ENCODE data around the gene CALHM3.

Gene CALHM3

DNA sequence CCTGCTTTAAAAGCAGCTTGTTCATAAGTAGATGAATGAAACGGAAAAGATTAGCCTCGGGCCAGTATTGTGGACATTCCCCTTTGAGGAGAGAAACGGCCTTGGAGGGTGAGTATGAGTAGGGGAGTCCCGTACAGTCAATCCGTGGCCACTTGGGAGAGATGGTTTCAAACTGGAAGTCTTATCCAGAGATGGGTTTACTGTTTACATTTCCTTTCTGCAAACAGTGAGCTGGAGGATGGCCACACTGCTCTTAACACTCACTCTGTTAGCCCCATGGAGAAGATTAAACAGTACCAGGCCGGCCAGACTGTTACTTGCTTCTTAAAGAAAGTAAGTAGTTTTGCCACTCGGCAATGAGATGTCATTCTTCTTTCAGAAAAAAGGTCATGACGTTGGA is 47.1 kb downstream of the CALHM3 start:
- Histone ChIP-seq H3K4me3 (replicated peaks; ENCODE audit: low read depth, low read length) (no peak overlapping the region), H3K27me3 (replicated peaks; ENCODE audit: control insufficient read depth, insufficient read depth, low read length) (no peaks in the 10 kb centered on the region), H3K36me3 (ENCODE audit: control insufficient read depth, insufficient read depth, low read length) (peaks cover 41% of the 10 kb centered on the region)
- no peak for TF ChIP-seq CTCF (IDR thresholded peaks at IDR 0.05; ENCODE audit: insufficient read depth, low read length, poor library complexity, severe bottlenecking)
- no peak for DNase-seq (ENCODE audit: extremely low read depth, insufficient read length)

DNA sequence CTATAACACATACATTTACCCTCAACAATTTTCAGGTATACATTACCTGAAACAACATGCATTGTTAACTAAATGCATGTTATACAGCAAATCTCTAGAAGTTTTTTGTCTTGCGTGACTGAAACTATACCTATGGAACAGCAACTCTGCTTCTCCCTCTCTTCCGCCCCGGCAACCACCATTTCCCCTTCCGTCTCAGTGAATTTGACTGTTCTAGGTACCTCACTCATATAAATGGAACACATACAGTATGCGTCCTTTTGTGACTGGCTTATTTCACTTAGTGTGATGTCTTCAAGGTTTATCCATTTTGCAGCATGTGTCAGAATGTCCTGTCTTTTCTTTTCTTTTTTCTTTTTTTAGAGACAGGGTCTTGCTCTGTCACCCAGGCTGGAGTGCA is 49.4 kb downstream of the CALHM3 start:
- H3K27me3 ChIP-seq (replicated peaks; ENCODE audit: control insufficient read depth, insufficient read depth, low read length), result no peaks in the 10 kb centered on the region
- DNase-seq (ENCODE audit: extremely low read depth, insufficient read length), result no peak
- H3K4me3 ChIP-seq (replicated peaks; ENCODE audit: low read depth, low read length), result no peak overlapping the region
- no peak for TF ChIP-seq CTCF (IDR thresholded peaks at IDR 0.05; ENCODE audit: insufficient read depth, low read length, poor library complexity, severe bottlenecking)
- peaks cover 36% of the 10 kb centered on the region for H3K36me3 ChIP-seq (ENCODE audit: control insufficient read depth, insufficient read depth, low read length)

DNA sequence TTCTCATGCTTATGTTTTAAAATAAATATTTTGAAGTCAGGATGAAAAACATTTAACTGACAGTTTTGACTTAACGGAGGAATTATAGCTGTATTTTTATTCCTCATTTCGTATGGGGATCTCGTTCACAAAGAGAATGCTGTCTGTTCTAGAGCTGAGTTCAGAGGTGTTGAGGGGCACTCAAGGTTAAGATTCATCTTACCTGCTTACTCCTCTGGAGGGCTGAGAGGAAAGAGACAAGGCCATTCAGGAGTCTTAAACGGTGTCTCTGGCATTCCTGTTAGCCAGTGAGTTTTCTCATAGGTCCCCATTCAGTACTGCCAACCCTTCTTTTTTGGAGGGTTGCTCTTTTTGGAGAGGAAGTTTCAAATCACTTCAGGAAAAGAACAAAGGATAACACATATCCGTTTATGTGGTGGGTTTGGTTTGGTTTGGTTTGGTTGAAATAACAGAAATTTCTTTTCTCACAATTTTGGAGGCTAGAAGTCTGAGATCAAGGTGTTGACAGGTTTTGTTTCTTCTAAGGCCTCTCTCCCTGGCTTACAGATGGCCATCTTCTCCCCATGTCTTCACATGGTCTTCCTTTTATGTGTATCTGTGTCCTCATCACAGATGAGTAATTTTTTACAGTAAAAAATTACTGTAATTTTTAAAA is 49.9 kb downstream of the CALHM3 start:
- Histone ChIP-seq H3K27me3 (replicated peaks; ENCODE audit: control insufficient read depth, insufficient read depth, low read length) (no peaks in the 10 kb centered on the region), H3K36me3 (ENCODE audit: control insufficient read depth, insufficient read depth, low read length) (peaks cover 37% of the 10 kb centered on the region), H3K4me3 (replicated peaks; ENCODE audit: low read depth, low read length) (no peak overlapping the region)
- no peak for TF ChIP-seq CTCF (IDR thresholded peaks at IDR 0.05; ENCODE audit: insufficient read depth, low read length, poor library complexity, severe bottlenecking)
- DNase-seq (ENCODE audit: extremely low read depth, insufficient read length), result no peak

GRCh38 chr10:103427866-103428265 is 51.2 kb downstream of the CALHM3 start:
- DNase-seq (ENCODE audit: extremely low read depth, insufficient read length), result no peak
- H3K4me3 ChIP-seq (replicated peaks; ENCODE audit: low read depth, low read length), result no peak overlapping the region
- no peaks in the 10 kb centered on the region for H3K27me3 ChIP-seq (replicated peaks; ENCODE audit: control insufficient read depth, insufficient read depth, low read length)
- no peak for TF ChIP-seq CTCF (IDR thresholded peaks at IDR 0.05; ENCODE audit: insufficient read depth, low read length, poor library complexity, severe bottlenecking)
- H3K36me3 ChIP-seq (ENCODE audit: control insufficient read depth, insufficient read depth, low read length), result peaks cover 38% of the 10 kb centered on the region

DNA sequence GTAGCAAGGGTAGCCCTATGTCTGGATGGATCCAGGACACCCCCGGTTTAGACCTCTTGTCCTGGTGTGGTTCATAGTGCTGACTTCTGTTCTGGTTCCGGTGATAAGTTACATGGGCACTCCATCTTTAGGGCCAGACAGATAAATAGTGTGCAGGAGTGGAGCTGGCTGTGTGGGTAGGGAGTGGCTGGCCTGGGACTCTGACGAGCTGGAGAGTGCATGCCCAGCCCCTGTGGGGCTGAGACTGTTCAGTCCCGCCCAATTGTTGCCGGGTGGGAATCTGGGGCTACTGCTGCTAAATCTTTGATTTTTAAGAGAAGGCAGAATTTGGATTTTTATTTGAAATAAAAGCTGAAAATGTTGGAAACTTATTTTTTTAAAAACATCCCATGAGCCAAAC is 55.3 kb downstream of the CALHM3 start:
- TF ChIP-seq CTCF (IDR thresholded peaks at IDR 0.05; ENCODE audit: insufficient read depth, low read length, poor library complexity, severe bottlenecking), result no peak
- no peak overlapping the region for H3K4me3 ChIP-seq (replicated peaks; ENCODE audit: low read depth, low read length)
- no peak for DNase-seq (ENCODE audit: extremely low read depth, insufficient read length)
- peaks cover 48% of the 10 kb centered on the region for H3K36me3 ChIP-seq (ENCODE audit: control insufficient read depth, insufficient read depth, low read length)
- H3K27me3 ChIP-seq (replicated peaks; ENCODE audit: control insufficient read depth, insufficient read depth, low read length), result no peaks in the 10 kb centered on the region

Data from GM06990 (cell line).